GM18499 (cell line): ENCODE measurements around the gene GRIN2C.

Source experiments
- ATAC-seq: cut with Tn5 transposase; IDR thresholded peaks from one replicate; pipeline ENCODE4 v1.9.1; 2021; ENCODE audit warnings: moderate number of reproducible peaks; ENCODE audit not compliant: insufficient read depth, unreplicated experiment

Gene GRIN2C

DNA sequence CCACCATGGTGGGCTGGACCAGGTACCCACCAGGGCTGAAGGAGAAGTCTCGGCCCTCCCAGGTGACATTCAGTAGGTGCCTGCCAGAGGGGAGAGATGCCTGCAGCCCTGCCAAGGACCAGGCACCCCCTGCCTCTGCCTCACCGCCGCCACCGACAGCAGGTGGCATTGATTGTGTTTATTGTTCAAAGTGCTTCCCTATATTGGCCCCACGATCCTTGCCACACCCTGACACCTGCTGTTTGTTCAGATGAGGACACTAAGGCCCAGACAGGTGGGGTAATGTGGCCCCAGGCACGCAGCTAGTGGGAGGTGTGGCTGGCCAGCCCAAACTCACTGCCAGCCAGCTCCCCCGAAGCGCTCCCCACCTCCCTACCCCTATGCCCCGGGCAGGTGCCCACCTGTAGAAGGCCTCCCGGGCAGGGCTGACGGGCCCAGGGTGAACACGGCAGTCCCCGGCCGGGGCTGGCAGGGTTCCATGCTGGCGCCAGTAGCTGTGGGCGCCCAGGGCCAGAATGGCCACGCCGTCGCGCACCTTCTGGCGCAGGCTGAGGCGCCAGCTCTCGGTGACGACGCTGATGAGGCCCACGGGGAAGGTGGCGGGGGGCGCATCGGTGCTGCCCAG, 8.0 kb downstream of the GRIN2C start:
- ATAC-seq: no peak

DNA sequence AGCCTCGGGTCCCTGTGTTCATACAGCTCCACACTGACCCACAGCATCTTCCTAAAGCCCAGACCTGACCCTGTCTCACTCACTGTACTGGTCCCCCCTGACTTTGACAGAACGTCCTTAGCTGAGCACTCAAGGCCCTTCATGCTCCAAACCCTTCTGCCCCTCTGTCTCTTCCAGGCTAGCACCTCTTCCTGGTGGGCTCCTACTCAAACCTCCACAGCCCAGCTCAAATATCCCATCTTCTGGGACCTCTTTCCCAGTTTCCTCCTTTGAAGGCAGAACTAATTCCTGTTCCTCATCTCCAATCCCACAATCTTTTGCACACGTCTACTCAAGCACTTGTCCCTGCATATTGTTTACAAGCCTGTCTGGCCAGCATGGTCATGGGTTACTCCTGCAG, 8.8 kb downstream of the GRIN2C start:
- no peak for ATAC-seq

DNA sequence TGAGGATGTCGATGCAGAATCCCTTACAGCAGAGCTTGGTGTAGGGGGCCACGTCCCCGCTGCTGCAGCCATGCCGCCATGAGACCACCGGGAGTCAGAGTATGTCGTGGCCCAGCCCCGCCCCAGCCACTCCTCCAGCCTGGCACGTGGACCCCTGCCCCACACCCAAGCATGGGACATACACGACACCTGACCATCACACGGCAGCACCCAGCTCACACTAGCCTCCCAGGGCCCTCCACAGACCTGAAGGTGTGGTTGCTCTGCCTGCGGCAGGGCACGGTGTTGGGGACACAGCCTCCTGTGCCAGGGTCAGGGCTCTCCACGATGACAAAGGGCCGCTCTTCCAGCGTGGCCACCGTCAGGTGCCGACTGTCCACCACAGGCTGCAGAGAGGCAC, 9.4 kb downstream of the GRIN2C start:
- no peak for ATAC-seq

DNA sequence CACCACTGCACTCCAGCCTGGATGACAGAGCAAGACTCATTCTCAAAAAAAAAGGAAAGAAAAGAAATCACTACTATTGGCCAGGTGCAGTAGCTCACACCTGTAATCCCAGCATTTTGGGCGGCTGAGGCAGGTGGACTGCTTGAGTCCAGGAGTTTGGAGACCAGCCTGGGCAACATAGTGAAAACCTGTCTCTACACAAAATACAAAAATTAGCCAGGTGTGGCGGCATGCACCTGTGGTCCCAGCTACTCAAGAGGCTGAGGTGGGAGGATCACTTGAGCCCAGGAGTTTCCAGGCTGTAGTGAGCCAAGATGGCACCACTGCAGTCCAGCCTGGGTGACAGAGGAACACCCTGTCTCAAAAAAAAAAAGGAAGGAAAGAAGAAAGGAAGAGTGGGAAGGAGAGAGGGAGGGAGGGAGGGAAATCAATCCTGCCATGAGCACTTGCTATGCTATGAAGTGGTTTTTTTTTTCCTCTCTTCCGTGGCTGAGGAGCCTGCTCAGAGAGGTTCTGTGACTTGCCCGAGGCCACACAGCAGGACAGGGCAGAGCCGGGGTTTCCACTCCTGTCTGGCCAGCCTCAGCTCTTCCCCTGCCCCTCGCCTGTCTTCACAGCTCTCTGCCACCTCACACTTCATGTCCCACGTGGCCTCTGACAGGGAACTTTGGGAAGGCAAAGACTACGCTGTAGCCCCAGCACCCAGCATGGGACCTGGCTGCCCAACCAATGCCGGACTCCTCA, 10.9 kb downstream of the GRIN2C start:
- ATAC-seq: no peak

- ATAC-seq: no peak
Measured at GRCh38 chr17:74846621-74847020, 13.1 kb downstream of the GRIN2C start.

- no peak for ATAC-seq
Measured at GRCh38 chr17:74843352-74843627, 16.4 kb downstream of the GRIN2C start.

DNA sequence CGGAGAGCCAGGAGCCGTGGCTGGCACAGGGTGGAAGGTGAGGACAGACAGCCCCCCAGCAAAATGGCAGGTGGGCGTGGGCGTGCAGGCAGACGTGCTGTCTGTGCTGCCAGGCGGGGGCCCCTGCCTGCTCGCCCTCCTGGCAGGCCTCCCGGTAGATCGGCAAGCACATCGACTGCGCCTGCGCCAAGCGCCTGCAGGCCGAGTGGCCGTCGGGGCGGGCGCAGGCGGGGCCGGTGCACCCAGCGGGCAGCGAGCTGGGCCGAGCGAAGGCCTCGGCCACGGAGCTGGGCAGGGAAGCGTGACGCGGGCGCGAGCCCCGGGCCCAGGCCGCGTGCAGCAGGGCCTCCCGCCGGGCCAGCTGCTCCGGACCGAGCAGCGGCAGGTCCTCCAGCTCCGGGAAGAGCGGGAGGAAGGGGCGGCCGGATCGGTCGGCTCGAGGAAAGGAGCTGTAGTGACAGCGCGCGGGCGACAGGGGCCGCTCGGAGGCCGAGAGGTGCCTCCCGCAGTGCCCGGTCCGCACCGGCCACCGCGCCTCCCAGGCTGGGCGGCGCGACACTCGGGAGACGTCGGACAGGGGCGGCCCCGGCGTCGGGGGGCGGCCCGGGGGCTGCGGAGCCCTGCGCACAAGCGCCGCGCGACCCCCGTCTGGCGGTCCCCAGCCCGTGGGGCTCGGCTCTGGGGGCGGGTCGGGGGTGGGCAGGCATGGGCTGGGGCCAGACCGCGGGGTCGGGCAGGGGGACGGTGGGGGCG, 16.9 kb downstream of the GRIN2C start:
- ATAC-seq: no peak

DNA sequence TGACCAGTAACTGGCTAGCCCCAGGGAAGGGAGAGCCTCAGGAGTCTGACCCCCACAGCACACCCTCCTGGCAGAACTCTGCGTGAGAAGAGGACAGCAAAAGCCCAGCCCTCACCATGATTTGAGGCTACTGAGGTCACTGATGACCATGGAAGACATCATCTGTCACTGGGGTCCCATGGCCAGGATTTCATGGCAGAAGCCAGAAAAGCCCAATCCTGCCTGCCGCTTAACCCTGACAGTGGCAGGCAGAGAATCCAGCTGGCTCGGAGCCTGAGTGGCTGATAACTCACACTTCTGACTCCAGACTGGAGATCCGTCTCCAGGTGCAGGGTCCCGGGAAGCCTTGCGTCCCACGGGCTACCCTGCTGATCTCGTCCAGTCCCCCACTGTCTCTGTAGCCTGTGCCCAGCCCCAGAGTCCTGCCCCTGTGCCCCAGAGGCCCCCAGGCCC, 17.5 kb downstream of the GRIN2C start:
- ATAC-seq: no peak

DNA sequence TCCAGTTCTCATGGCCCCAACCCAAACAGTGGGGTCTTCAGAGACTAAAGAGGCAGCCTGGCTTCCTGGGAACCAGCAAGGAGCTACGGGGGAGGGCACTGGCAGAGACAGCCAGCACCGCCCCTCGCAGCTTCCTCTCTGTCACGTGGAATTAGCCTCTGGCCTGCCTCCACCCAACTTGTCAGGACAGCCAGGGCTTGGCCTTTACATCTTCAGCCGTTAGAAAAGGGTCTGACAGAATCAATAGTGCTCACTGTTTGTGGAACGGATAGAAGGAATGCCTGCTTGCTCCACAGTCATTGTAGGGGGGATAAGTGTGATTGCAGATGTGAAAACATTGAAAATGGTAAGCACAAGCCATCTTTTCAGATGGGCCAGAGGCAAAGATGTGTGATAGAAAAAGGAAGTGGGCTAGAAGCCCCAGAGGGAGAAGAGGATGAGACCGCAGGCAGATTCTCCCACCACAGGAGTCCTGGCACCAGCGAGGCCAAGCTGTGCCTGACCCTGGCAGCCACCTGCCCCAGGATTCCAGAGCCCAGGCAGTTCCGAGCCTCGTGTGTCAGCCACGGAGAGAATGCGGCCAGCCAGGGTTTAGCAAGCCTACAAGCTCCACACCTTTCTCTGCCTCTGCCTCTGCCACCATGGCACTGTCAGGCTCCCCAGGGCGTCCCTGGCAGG, 18.6 kb downstream of the GRIN2C start:
- no peak for ATAC-seq

DNA sequence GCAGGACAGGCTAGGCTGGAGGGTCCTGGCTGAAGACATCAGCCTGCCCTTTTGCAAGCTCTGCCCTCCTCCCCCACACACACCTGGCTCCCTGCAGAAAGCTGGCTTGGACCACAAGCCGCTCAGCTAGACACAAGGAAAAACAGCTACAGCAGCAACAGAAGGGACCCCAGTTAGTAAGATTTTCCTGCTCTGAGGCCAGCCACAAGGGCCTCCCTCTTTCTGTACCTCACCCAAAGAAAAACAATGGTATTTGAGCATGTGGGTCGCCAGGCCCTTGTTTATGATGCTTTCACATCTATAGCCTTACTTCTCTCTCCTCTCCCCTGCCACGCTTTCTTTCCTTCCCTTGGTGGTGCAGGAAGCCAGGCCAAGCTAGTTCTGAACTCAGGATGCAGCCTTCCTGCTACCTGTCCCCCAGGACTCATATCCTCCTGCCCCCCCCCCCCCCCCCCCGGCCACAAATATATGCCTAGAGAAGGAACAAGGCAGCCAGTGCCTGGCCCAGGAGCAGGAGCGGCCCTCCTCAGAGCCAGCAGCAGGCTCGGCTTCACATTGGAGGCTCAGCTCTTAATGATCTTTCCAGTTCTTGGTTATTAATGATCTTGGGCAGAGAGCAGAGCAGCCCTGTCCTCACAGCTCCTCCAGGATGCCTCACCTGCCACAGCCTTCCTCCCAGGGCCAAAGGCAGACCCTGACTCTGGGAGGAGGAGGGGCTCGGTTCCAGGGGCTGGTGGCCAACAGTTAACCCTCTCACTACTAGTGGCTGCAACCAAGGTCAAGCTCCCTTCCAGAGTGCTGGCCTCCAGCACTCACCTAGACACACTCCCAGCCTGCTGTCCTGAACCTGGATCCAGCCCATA, 19.5 kb downstream of the GRIN2C start:
- ATAC-seq: no peak

DNA sequence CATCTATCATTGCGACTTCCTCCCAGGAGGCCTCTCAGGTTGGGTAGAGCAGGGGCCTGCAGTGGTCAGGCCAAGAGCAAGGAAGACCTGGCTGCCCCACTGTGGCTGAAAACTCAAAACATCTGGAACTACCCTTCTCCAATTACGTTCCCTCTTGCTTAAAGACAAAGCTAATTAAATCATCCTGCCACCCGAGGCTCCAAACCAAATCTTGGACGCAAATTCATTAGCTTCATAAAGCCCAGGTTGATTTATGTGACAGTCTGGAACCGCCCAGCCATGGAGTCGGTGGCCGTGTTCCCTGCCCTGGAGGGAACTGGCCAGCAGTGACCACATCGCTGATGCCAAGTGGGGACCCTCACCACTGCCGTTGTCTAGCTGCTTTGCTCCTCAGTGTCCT, 21.4 kb downstream of the GRIN2C start:
- ATAC-seq: no peak

- ATAC-seq: no peak
Measured at GRCh38 chr17:74836691-74837467, 22.8 kb downstream of the GRIN2C start.

DNA sequence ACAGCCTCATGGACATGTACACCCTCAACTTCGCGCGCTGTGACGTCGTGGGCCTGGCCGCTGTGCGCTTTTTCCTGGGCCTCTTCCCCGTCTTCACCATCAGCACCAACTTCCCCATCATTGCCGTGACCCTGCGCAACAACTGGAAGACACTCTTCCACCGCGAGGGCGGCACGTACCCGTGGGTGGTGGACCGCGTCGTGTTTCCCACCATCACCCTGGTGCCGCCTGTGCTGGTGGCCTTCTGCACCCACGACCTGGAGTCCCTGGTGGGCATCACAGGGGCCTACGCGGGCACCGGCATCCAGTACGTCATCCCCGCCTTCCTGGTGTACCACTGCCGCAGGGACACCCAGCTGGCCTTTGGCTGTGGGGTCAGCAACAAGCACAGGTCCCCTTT, 23.5 kb downstream of the GRIN2C start:
- ATAC-seq: no peak

GRCh38 chr17:74833501-74834377, 25.9 kb downstream of the GRIN2C start:
- no peak for ATAC-seq

DNA sequence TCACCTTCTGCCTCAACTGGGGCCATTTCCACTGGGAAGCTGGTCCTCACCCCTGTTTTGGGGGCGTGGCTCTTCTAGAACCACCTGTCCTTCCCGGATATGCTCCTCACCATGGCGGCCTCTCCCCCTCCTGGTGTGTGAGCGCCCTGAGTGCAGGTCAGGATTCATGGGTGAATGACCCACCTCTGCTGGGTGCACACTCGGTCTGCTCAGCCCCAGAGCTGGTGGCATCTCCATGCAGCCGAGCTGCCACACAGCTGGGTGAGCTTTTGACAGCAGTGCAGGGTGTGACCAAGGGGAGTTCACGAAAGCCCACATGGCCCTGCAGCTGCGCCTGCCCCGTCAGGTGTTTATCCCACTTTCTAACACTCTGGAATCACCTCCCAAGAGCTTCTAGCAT, 27.3 kb downstream of the GRIN2C start:
- no peak for ATAC-seq

DNA sequence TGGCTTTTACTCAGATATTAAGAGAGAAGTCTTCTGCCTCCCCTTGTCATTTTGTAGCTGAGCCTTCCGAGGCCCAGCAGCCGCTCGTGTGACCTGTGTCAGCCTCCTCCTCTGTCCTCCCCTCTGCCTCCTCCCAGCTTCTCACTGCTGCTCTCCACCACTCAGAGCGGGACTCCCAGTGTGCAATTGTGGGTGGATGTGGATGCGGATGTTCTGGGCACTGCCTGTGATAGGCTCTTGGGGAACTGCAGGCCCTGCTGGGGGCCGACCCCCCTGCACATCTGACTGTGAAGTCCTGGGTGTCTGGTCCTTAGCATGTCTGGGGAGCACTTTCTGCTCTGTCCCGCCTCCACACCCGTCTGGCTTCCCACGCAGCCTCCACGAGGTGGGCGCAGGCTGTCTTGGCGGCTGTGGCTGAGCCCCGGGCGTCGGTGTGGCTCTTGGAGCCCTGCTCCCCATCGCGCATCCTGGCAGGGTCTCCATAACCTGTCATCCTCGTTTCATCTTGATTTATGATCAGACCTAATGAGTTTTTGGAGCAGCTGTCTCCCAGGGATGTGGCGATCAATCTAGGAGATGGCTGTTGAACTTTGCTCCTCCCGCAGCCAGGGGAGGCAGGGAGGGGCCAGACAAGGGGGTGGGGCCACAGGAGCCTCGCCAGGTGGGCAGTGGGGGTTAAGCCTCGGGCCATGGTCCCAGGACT, 28.1 kb downstream of the GRIN2C start:
- ATAC-seq: no peak

GRCh38 chr17:74830861-74831260, 28.8 kb downstream of the GRIN2C start:
- no peak for ATAC-seq

GRCh38 chr17:74827800-74828199, 31.9 kb downstream of the GRIN2C start:
- no peak for ATAC-seq
